B cell (primary cell): Measurements from ENCODE around the gene PHRF1. TPM values are rescaled to one million over a fixed set of nuclear protein-coding genes. Genes with fewer than 3 reads are reported as not detected.
A peak's percentile ranks its signal among the peaks of the same experiment; 100 is the strongest.

Source experiments
- ATAC-seq: fragments of 200-7000 bp; cut with Tn5 transposase; one replicate; pipeline ENCODE4 v1.10.0; 2021; ENCODE audit warnings: low read depth, mild to moderate bottlenecking, moderate number of reproducible peaks, moderate library complexity
- CTCF ChIA-PET: fragments of 350-600 bp; sonication (Branson Sonifier 250); formaldehyde crosslinking; loops from one replicate; lab custom pipeline; 2021; ENCODE audit warnings: antibody characterized with exemption, inconsistent platforms; lab: Charles Lee
- POLR2A ChIA-PET: fragments of 350-600 bp; sonication (Branson Sonifier 250); formaldehyde crosslinking; loops from one replicate; lab custom pipeline; 2021; ENCODE audit warnings: antibody characterized with exemption; lab: Charles Lee
- DNase-seq: peaks from one replicate; pipeline ENCODE4 v3.0.0; 2013
- H2AFZ ChIP-seq: 2 replicates; pipeline ENCODE4 v1.6.1; 2012; ENCODE audit warnings: mild to moderate bottlenecking, low read depth, low read length; ENCODE audit not compliant: insufficient read depth, poor library complexity, severe bottlenecking
- H3K27ac ChIP-seq, 2 donors: 1 replicate in 1 of 2; 2 replicates in 1 of 2; pipeline ENCODE4 v1.5.1; 2012 to 2013; ENCODE audit warnings: low read length in 2 of 2, mild to moderate bottlenecking in 2 of 2, moderate library complexity in 1 of 2
- H3K27me3 ChIP-seq, 4 experiments: fragments of 200-600 bp in 1 of 4; sonication (generic) in 1 of 4; replicated peaks in 1 of 4; 1 replicate in 2 of 4; 2 replicates in 2 of 4; pipeline versions ENCODE4 v1.6.1 to v1.7.0; 2013 to 2016; ENCODE audit warnings: low read length in 3 of 4, mild to moderate bottlenecking in 2 of 4, mixed read lengths in 1 of 4, moderate library complexity in 1 of 4; ENCODE audit not compliant: insufficient read depth in 4 of 4, control insufficient read depth in 3 of 4; ENCODE audit errors: control extremely low read depth in 1 of 4
- H3K36me3 ChIP-seq, 2 experiments: replicated peaks in 1 of 2; 1 replicate in 1 of 2; 2 replicates in 1 of 2; pipeline versions ENCODE4 v1.6.1 to v1.7.1; 2013; ENCODE audit warnings: low read length in 1 of 2; ENCODE audit not compliant: insufficient read depth in 2 of 2, control insufficient read depth in 1 of 2; ENCODE audit errors: control extremely low read depth in 1 of 2, extremely low read depth in 1 of 2
- H3K4me1 ChIP-seq, 2 donors: fragments of 200-600 bp in 1 of 2; sonication (generic) in 1 of 2; 1 replicate in 1 of 2; 2 replicates in 1 of 2; pipeline versions ENCODE4 v1.5.1 to v1.6.1; 2013 to 2017; ENCODE audit warnings: low read length in 2 of 2; ENCODE audit not compliant: control insufficient read depth in 2 of 2, insufficient read depth in 2 of 2
- H3K4me2 ChIP-seq: replicated peaks from 2 replicates; pipeline ENCODE3; 2012; ENCODE audit warnings: mild to moderate bottlenecking, low read depth, low read length; ENCODE audit not compliant: poor library complexity, severe bottlenecking
- H3K4me3 ChIP-seq, 5 experiments: fragments of 200-600 bp in 1 of 5; sonication (generic) in 1 of 5; 1 replicate in 3 of 5; 2 replicates in 2 of 5; pipeline versions ENCODE4 v1.5.1 to v1.7.0; 2011 to 2016; ENCODE audit warnings: low read length in 4 of 5, mild to moderate bottlenecking in 4 of 5, low read depth in 2 of 5, control low read depth in 1 of 5, moderate library complexity in 1 of 5; ENCODE audit not compliant: insufficient read depth in 1 of 5; ENCODE audit errors: control extremely low read depth in 1 of 5, extremely low read depth in 1 of 5
- H3K79me2 ChIP-seq: fragments of 200-600 bp; sonication (generic); one replicate; pipeline ENCODE4 v1.6.0; 2016; ENCODE audit warnings: low read length; ENCODE audit not compliant: control insufficient read depth, insufficient read depth
- H3K9ac ChIP-seq: fragments of 200-600 bp; sonication (generic); 2 replicates; pipeline ENCODE4 v1.6.1; 2017; ENCODE audit warnings: mild to moderate bottlenecking, low read length, moderate library complexity
- H3K9me3 ChIP-seq, 3 donors: one replicate each; pipeline versions ENCODE4 v1.6.1 to v1.7.1; 2013; ENCODE audit warnings: low read length in 2 of 3; ENCODE audit not compliant: control insufficient read depth in 2 of 3, insufficient read depth in 1 of 3; ENCODE audit errors: control extremely low read depth in 1 of 3
- H4K20me1 ChIP-seq: 2 replicates; pipeline ENCODE4 v1.6.0; 2012; ENCODE audit warnings: mild to moderate bottlenecking, low read length; ENCODE audit not compliant: insufficient read depth, control insufficient read depth, poor library complexity, severe bottlenecking
- H3K27ac Mint-ChIP-seq: one replicate; pipeline ENCODE4 v1.8.0; 2021; ENCODE audit warnings: mixed read lengths
- H3K27me3 Mint-ChIP-seq: one replicate; pipeline ENCODE4 v1.8.0; 2021; ENCODE audit warnings: mixed read lengths
- H3K4me1 Mint-ChIP-seq: one replicate; pipeline ENCODE4 v1.8.0; 2021; ENCODE audit warnings: mixed read lengths
- H3K4me3 Mint-ChIP-seq: one replicate; pipeline ENCODE4 v1.8.0; 2021; ENCODE audit warnings: mixed read lengths
- H3K9me3 Mint-ChIP-seq: one replicate; pipeline ENCODE4 v1.8.0; 2022; ENCODE audit warnings: mixed read lengths; ENCODE audit not compliant: insufficient read depth
- EZH2 ChIP-seq: IDR thresholded peaks from 2 replicates; pipeline ENCODE4 v1.6.1; 2012; ENCODE audit warnings: borderline replicate concordance, low read depth, mild to moderate bottlenecking, moderate library complexity, low read length; ENCODE audit not compliant: insufficient read depth, poor library complexity, severe bottlenecking
- WGBS: methylation state at CpG from one replicate; pipeline ENCODE4 v1.1.5; 2013; ENCODE audit warnings: missing lambda C conversion rate; ENCODE audit not compliant: insufficient coverage; 5-methylcytosine and 5-hydroxymethylcytosine counted together
- intact Hi-C: fragments of 100-400 bp; cut with micrococcal nuclease; formaldehyde crosslinking; loops from one replicate; pipeline ENCODE4 v1.10.0; 2022
- polyA plus RNA-seq: library from polyadenylated mRNA; depleted of rRNA; stranded (reverse); fragments of >200 nt; gene quantifications from 2 replicates; pipeline ENCODE4 v1.2.3, GENCODE V29; 2012
- total RNA-seq, 2 donors: library from RNA; stranded (reverse); fragments of 120-200 nt in 1 of 2; gene quantifications; 1 replicate in 1 of 2; 2 replicates in 1 of 2; pipeline versions ENCODE4 v1.2.3 to v1.2.4, GENCODE V29; 2013 to 2022
- TF ChIP-seq, protein P1 (sequence below): fragments of 200-600 bp; IDR thresholded peaks from one replicate; pipeline ENCODE4 v1.8.0; 2022; ENCODE audit warnings: antibody characterized with exemption, mild to moderate bottlenecking

Gene PHRF1
- total and polyA plus RNA-seq, 2 donors (not counting 1 experiment from before 2014, with no cell fraction given) = 22.3 to 57.9 TPM

DNA sequence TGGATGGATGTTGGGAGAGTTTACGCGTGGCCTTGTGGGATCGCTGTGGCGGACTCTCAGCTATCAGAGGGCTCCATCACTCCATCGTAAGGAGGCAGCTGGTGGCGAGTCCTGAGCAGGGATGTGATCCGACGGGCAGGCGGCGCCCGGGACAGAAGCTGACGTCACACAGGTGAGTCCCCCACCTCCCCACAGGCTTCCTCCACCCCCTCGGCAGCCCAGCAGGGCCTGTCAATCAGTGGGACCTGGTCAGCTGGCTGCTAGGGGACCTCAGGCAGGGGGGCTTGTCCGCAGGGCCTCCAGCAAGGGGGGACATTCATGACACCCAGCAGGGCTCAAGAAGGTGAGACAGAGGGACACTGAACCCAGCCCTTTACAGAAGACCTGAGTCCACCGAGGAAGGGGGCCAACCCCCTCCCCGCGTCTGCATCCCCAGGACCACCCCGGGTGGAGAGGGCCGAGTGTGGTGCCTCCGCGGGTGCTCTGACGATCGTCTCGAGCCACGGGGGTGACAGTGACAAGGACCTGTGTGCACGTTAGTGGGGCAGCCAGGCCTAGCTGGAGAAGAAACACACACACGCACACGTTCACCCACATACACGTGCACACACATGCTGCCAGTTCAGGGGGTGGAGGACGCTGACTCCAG is 48.0 kb upstream of the PHRF1 start:
- no peak for TF ChIP-seq EZH2
- TF ChIP-seq, protein P1, sequence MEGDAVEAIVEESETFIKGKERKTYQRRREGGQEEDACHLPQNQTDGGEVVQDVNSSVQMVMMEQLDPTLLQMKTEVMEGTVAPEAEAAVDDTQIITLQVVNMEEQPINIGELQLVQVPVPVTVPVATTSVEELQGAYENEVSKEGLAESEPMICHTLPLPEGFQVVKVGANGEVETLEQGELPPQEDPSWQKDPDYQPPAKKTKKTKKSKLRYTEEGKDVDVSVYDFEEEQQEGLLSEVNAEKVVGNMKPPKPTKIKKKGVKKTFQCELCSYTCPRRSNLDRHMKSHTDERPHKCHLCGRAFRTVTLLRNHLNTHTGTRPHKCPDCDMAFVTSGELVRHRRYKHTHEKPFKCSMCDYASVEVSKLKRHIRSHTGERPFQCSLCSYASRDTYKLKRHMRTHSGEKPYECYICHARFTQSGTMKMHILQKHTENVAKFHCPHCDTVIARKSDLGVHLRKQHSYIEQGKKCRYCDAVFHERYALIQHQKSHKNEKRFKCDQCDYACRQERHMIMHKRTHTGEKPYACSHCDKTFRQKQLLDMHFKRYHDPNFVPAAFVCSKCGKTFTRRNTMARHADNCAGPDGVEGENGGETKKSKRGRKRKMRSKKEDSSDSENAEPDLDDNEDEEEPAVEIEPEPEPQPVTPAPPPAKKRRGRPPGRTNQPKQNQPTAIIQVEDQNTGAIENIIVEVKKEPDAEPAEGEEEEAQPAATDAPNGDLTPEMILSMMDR = no peak
- H3K9me3 Mint-ChIP-seq = no peaks in the 10 kb centered on the region
- WGBS = 94% methylated on average over 29 of the region's 30 CpGs
- H3K27ac Mint-ChIP-seq = no peak overlapping the region
- Histone ChIP-seq H3K4me2 (no peak overlapping the region), H3K36me3 (peaks cover 0 to 19% of the 10 kb centered on the region in 2 experiments), H3K9me3 (no peaks in the 10 kb centered on the region), H2AFZ (no peak overlapping the region), H3K27ac (no peak overlapping the region), H3K9ac (no peak overlapping the region), H3K4me1 (no peaks in the 10 kb centered on the region), H3K4me3 (no peak overlapping the region), H3K27me3 (no peaks in the 10 kb centered on the region), H3K79me2 (no peaks in the 10 kb centered on the region), H4K20me1 (peaks cover 21% of the 10 kb centered on the region)
- no peaks in the 10 kb centered on the region for H3K4me1 Mint-ChIP-seq
- no peaks in the 10 kb centered on the region for H3K27me3 Mint-ChIP-seq
- no peak for ATAC-seq
- DNase-seq = peak; percentile 9
- no peak overlapping the region for H3K4me3 Mint-ChIP-seq
- intact Hi-C loops = no loop called here
- ChIA-PET CTCF (no interaction called here), POLR2A (interaction anchor here (0.6 kb wide), 2 partner anchors 221 to 287 kb away, joined by 4 to 6 read pairs; no protein-coding TSS in a partner anchor)
